NCI-H69 (cell line): ENCODE results near the gene MED20.

Experiments used
- DNase-seq: peaks from one replicate; lab custom pipeline; 2025; lab: John Stamatoyannopoulos, UW

MED20 gene

DNA sequence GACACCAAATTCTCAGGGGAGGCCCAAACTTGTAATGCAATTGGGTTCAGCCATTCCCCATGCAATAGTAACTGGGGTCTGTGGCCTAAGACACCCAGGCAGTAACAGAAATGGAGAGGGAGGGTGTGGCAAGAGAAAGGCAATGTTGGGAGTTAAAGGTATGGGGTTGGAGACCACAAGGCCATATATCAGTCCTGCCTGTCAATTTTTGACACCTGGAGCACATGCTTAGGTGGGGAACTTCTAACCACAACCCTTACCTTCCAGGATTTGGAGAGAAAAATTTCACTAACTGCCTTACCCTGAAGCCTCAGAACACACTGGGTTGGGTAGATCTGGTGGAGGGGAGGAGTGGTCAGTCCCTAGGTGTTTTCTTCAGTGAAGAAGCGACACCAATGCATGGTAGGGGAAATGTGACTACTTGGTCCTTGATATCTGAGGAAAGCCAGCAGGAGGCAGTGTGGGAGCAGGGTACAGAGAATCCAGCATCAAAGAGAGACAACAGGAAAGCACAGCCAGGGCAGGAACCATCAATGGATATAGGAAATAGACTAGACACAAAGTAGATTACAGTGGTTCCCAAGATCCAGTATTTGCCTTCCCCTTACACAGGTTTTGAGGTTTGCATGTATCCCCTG, 18.9 kb downstream of the MED20 start:
- peak; percentile 17 for DNase-seq

DNA sequence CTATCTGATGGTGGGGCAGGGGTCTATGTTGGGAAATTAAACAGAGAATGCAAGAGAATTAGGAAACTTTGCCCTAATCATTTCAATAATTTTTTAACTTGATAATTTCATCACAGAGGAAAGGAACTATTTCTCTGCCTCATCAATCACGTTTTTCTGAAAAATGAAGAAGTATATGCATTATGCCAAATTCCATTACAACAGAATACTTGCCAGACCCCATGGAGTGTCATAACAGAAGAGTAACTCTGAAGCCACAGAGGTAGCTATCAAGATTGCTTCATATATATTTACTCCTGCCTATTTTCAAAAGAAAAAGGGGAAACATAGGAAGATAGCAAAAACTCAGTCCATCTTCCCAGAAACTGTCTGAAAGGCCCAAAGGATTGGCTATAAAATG, 20.1 kb downstream of the MED20 start:
- no peak for DNase-seq

DNA sequence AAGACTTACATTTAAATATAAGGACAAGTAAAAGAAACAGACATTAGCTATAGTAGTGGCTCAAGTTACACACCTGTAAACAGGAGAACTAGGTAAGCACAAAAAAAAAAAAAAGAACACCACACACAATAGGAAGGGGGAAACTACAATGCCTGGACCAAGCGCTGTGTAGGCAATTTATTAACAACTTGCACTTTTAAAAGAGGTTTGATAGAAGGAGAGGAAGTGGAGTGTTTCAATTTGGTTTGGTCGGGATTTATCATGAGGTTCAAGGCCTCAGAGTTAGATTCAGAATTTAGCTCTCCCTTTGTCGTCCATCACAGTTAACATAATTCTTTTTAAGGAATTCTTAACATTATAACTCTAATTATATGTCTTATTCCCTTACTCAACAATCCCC, 24.7 kb downstream of the MED20 start:
- DNase-seq, result no peak

GRCh38 chr6:41895300-41896233, 25.4 kb downstream of the MED20 start, which contains the start of gene USP49:
Gene USP49 (minus strand): TSS chr6:41895375. CDS start chr6:41806983, 88,392 bp downstream.
- DNase-seq, result peak; percentile 98

GRCh38 chr6:41894366-41895299, 26.3 kb downstream of the MED20 start:
- DNase-seq, result peak; percentile 76

DNA sequence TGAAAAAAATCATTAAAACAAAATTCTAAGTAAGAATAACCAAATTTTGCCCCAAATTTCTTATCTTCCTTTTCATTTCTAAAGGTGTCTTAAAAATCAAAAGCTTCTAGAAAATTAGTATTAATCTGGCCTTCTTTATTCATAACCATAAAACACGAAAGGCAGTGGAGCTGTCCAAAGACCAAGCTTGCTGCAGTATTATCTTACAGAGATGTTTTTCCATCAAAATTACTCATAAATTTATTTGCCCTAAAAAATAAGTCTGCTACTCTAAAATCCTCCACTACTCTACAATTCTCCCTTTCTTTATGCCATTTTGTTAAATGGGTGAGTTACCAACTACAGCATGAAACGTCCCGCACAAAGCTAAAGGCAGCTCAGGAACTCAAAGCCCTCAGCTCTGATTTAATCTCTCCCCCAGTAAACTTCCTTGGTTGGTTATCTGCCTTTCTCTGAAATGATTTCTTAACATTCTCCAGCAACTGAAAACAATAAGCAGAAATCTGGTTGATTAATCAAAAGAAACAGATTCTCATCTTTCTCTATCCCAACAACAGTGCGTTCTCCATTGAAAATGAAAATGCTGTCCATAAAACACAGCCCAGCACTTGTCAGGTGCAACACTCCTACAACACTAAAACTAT, 27.9 kb downstream of the MED20 start:
- peak; percentile 33 for DNase-seq

GRCh38 chr6:41887331-41887751, 33.6 kb downstream of the MED20 start:
- DNase-seq, result no peak

GRCh38 chr6:41885930-41886329, 35.0 kb downstream of the MED20 start:
- no peak for DNase-seq

DNA sequence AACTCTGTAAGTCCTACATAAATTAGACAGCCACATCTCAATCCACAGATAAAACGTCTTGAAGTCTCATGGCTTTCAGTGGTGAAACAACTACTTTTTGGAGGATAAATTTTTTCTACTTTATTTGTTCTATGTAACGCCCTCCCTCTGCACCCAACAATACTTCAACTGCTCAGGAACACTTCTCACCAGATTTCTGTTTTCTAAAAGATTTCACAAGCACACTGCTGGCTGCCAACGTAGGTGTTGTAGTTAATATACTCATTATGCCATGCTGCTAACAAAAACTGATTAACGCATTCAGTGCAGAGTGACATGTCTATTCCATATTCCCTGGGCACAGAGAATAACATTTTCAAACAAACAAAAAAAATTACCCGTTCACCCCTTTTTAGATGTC, 36.0 kb downstream of the MED20 start:
- no peak for DNase-seq

DNA sequence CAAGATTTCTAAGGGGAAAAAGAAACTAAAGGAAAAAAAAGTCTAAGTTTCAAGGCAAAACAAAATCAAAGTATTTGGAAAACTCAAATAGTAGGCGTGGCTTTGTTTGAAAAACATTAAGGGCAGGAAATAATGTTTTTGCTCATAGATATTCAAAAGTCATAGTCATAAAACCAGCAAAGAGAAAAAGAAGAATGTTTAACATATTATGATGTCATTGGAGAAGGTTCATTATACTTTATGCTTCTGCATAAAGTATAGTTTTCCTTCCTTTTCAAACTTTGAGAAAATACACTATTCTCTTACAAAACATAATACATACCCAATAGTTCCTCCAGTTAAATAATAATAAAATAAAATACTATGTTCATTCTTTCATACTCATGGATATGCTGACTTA, 39.4 kb downstream of the MED20 start:
- no peak for DNase-seq

DNA sequence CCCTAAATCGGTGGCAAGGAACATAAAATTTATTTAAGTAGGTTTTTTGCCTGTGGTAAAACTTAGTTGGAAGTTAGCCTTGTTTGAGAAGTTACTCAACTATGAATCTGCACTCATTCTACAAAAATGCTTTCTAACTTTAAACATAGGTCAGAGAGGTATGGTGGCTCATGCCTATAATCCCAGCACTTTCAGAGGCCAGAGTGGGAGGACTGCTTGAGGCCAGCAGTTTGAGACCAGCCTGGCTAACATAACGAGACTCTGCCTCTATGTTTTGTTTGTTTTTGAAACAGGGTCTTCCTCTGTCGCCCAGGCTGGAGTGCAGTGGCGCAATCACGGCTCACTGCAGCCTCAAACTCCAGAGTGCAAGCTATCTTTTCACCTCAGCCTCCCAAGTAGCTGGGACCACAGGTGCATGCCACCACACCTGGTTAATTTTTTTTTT, 42.0 kb downstream of the MED20 start:
- no peak for DNase-seq

DNA sequence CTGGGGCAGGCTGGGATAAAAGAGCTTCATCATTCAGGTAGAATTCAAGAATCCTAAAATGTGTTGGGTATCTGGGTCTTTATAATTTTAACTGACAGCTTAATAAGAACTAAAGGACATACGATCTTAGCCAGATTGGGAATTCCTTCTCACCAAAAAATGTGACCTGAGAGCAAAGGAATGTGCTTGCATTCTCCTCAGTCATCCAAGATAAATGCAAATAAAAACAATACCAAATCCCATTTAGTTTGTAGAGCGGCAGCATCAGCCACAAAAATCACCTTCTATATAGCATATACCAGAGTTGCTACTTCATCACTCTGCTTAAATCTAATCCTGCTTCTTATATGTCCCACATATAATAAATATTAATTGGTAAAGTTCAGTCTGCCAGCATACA, 42.7 kb downstream of the MED20 start:
- DNase-seq, result no peak

DNA sequence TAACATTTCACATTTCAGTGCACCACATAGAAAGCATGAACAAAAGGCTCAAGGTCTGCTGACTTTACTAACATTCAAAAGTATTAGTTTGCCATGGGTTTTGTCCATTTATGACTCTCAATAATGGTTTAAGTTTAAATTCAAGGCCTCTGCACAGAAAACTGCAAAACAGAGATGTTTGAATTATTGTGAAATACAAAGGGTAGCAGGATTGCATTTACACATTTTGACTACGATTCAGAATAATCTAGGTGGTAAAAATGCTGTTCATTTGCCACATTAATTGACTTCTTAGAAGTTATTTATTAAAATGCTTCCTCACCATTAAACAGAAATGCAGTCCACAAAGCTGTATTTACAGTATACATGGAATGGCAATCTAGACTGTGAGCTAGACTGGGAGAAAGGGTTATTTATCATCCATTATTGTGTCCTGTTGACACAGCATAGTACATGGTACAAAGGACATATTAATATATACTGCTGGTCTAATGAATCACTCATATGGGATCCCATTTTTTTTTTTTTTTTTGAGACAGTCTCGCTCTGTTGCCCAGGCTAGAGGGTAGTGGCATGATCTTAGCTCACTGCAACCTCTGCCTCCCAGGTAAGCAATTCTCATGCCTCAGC, 43.8 kb downstream of the MED20 start:
- no peak for DNase-seq

DNA sequence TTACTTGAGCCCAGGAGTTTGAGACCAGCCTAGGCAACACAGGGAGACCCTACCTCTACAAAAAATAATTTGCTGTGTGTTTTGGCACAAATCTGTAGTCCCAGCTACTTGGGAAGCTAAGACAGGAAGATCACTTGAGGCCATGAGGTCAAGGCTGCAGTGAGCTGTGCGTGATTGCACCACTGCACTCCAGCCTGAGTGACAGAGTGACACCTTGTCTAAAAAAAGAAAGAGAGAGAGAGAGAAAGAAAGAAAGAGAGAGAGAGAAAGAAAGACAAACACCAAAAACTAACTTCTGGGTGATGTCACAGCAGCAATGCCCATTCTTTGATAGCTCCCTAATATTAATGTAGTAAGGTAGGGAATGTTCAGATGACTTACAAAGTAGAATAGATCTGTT, 46.2 kb downstream of the MED20 start:
- no peak for DNase-seq

DNA sequence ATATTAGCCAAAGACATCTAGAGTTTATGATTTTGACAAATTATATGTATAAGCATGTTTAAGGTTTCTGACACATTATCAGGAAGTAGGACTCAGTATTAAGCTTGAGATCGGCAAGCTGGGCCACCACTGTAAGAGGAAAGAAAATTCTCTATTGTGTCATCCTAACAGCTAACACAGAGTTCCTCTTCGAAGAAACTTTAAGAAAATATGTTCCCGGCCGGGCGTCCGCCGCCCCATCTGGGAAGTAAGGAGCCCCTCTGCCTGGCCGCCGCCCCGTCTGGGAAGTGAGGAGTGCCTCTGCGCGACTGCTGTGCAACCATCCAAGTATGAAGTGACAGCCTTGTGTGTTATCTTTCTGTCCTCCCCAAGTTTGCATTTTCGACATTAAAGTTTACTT, 48.8 kb downstream of the MED20 start:
- DNase-seq, result no peak

DNA sequence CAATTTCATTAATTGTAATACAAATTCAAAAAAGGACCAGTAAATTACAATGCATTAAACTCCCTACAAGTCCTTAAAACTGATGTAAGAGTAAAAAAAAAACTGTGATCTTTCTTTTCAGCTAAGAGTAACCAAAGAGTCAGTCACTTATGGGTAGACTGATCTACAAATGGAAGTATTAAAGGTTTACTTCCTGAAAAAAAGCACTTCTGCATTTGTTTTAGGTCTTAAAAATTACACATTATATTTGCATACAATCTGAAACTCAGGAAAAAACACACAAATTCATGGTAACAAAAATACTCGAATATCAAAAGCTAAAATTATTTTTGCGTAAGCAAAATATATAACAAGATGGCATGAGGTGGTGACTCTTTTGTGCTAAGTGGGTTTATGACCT, 49.2 kb downstream of the MED20 start:
- no peak for DNase-seq

DNA sequence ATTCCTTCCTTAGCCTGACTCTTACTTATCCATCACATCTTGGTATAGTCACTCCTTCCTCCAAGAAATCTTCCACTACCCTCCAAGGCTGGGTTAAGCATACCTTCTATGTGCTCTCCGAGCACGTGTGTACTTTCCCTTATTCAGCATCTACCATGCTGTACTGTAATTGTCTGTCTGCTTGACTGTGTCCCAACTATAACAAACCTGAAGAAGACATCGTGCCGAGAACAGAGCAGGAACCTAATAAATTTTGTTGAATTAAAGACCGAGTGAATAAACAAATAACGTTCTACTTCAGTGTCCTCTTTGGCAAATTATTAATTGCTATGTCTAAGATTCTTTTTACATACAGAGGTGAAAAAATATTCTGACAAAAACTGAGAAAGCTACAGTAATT, 61.6 kb downstream of the MED20 start:
- no peak for DNase-seq

DNA sequence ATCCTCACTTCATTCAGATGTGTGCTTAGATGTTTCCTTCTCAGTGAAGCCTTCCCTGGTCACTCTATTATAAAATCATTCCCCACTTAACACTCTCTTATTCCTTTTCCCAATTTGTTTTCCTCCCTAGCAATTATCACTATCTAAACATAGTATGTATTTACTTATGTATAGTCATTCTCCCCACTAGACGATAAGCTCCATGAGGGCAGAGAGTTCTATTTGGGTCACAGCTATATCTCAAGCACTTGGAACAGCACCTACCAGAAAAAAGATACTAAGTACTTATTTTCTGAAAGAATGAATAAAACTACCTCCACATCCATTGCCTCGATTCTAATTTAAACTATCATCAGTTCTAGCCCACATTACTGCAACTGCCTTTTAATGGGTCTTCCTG, 62.2 kb downstream of the MED20 start:
- no peak for DNase-seq
